DND-41 (cell line): ENCODE results near the gene UPF3B.
"Not testable (repeated sequence)": the region's sequence is repeated elsewhere in the genome, so short reads cannot be mapped to it uniquely, and the experiment has no call there.

ENCODE experiments used
- CTCF ChIP-seq: IDR thresholded peaks from 2 replicates; pipeline ENCODE4 v1.5.1; 2012; ENCODE audit warnings: borderline replicate concordance, low read length, moderate library complexity, mild to moderate bottlenecking; ENCODE audit not compliant: poor library complexity, severe bottlenecking; ENCODE audit errors: extremely low read depth
- EZH2 ChIP-seq: IDR thresholded peaks from 3 replicates; pipeline ENCODE4 v1.6.1; 2012; ENCODE audit warnings: borderline replicate concordance, low read depth, mild to moderate bottlenecking, moderate library complexity, low read length, inconsistent platforms; ENCODE audit not compliant: severe bottlenecking

DNA sequence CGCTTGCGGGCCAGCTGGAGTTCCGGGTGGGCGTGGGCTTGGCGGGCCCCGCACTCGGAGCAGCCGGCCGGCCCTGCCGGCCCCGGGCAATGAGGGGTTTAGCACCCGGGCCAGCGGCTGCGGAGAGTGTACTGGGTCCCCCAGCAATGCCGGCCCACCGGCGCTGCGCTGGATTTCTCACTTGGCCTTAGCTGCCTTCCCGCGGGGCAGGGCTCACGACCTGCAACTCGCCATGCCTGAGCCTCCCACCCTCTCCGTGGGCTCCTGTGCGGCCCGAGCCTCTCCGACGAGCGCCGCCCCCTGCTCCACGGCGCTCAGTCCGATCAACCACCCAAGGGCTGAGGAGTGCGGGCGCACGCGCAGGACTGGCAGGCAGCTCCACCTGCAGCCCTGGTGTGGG is 37.9 kb upstream of the UPF3B start:
- TF ChIP-seq EZH2, CTCF: not testable (repeated sequence)
